SK-N-MC (cell line): Measurements from ENCODE around the gene DLG2.

ENCODE experiments used
- DNase-seq: peaks from one replicate; pipeline ENCODE4 v3.0.0-alpha.2; 2011; ENCODE audit warnings: low read depth, low spot score
- H3K27ac ChIP-seq: fragments of 200-600 bp; sonication (generic); 2 replicates; pipeline ENCODE4 v1.5.1; 2016; ENCODE audit warnings: mixed run types
- H3K36me3 ChIP-seq: fragments of 200-600 bp; sonication (generic); 2 replicates; pipeline ENCODE4 v1.6.1; 2017; ENCODE audit warnings: antibody characterized with exemption, low read length, mixed read lengths; ENCODE audit not compliant: insufficient read depth
- H3K4me3 ChIP-seq: fragments of 200-600 bp; sonication (generic); 2 replicates; pipeline ENCODE4 v1.5.1; 2016
- H3K9ac ChIP-seq: fragments of 200-600 bp; sonication (generic); 2 replicates; pipeline ENCODE4 v1.8.0; 2017; ENCODE audit warnings: mixed run types, mixed read lengths; ENCODE audit not compliant: insufficient read length
- H3K9me3 ChIP-seq: fragments of 200-600 bp; sonication (generic); 2 replicates; pipeline ENCODE4 v1.6.1; 2017; ENCODE audit warnings: low read depth, mild to moderate bottlenecking, antibody characterized with exemption, low read length, moderate library complexity, mixed read lengths
- EZH2 ChIP-seq: fragments of 200-600 bp; sonication (generic); IDR thresholded peaks from one replicate; pipeline ENCODE4 v1.6.1; 2017; ENCODE audit warnings: antibody characterized with exemption
- FOXP2 ChIP-seq: optimal IDR thresholded peaks from 2 replicates; pipeline ENCODE3; 2011; ENCODE audit warnings: mild to moderate bottlenecking, moderate library complexity; ENCODE audit not compliant: insufficient read depth; ENCODE audit errors: extremely low read length, control extremely low read depth
- POLR2AphosphoS5 ChIP-seq: IDR thresholded peaks from 2 replicates; pipeline ENCODE4 v1.6.1; 2012; ENCODE audit warnings: mild to moderate bottlenecking, low read depth, low read length, borderline replicate concordance

DLG2 gene

DNA sequence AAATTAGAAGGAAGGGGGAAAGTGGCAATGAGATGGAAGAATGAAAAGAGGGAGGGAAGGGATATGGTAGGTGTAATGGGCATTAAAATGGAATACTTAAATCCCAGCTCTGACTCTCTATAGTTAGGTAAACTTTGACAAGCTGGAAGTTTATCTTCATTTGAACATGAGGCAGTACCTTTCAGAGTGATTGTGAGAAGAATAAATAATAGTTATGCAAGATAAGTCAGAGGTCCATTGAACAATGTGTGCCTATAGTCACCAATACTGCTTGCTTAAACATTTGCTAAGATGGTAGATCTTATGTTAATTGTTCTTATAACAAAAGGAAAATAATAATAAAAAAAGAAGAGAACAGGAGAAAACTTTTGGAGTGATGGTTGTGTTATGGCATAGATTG, 1795.2 kb downstream of the DLG2 start:
- Histone ChIP-seq H3K4me3 (no peak overlapping the region), H3K27ac (no peak overlapping the region), H3K36me3 (no peaks in the 10 kb centered on the region), H3K9ac (no peak overlapping the region), H3K9me3 (no peaks in the 10 kb centered on the region)
- TF ChIP-seq EZH2 (no peak), POLR2AphosphoS5 (no peak), FOXP2 (no peak)
- DNase-seq: no peak

DNA sequence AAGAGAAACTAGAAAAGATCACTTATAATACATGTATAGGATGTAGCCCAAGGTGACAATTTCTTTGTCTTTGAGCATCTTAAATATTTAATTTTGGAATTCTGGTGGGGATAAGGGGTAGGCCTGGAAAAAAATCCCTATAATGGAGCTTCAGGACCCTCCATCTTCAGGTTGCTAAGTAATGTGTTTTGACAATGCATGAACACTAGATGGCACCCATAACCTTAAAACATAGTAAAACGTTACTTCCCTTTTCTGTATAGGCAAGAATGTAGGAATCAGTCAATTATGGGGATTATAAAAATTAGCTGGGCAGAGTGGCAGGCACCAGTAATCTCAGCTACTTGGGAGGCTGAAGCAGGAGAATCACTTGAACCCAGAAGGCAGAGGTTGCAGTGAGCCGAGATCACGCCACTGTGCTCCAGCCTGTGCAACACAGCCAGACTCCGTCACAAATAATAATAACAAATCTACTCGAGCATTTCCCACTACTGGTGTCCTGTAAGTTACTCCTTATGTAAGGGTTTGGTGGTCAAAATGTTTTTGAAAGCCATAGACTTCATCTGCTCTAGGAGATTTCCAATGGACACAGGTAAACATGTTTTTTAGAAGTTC, 1799.1 kb downstream of the DLG2 start:
- H3K27ac ChIP-seq: no peak overlapping the region
- H3K9ac ChIP-seq: no peak overlapping the region
- H3K36me3 ChIP-seq: no peaks in the 10 kb centered on the region
- H3K4me3 ChIP-seq: no peak overlapping the region
- no peak for TF ChIP-seq FOXP2
- TF ChIP-seq POLR2AphosphoS5: no peak
- no peak for TF ChIP-seq EZH2
- DNase-seq: peak; percentile 66
- H3K9me3 ChIP-seq: no peaks in the 10 kb centered on the region

DNA sequence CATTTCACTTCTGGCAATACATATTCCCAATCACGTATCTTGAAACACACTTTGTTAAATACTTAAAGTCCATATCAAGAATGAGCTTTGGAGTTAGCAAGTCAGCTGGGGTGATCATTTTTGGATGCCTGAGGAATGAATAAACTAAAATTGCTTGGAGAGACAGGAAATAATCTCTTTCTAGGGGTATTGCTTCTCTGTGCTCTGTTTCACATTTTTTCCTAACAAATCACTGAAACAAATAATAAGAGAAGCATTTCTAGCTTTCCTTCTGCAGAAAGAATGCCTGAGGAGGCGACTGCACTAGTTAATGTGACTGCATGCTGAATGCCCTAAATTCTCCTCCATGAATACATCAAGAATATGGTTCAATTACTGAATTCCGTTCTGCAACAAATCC, 1799.6 kb downstream of the DLG2 start:
- H3K9ac ChIP-seq: no peak overlapping the region
- no peak for DNase-seq

DNA sequence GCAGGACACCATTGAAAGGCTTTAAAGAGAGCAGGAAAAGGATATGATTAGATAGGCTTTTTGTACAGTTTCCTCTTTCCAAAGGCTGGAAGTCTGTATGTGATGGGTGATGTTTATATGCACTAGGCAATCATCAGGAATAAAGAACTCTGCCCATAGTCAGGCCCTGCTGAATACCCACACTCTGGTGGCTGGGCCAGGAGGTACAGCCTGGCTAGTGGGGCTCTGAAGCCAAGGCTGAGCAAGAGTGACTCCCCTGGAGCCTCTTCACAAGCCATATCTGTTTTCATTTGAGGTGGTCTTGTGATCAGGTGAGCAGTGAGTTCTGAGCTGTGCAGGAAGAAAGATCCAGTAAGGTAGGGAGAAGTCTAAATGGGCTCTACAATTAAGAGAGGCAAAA, 1801.1 kb downstream of the DLG2 start:
- no peaks in the 10 kb centered on the region for H3K36me3 ChIP-seq
- TF ChIP-seq EZH2 (no peak), POLR2AphosphoS5 (no peak), FOXP2 (no peak)
- DNase-seq: no peak
- no peak overlapping the region for H3K27ac ChIP-seq
- no peak overlapping the region for H3K9ac ChIP-seq
- no peaks in the 10 kb centered on the region for H3K9me3 ChIP-seq
- no peak overlapping the region for H3K4me3 ChIP-seq

More for the DNA sequence above, 1799.6 kb downstream of the DLG2 start:
- TF ChIP-seq EZH2 (no peak), FOXP2 (no peak), POLR2AphosphoS5 (no peak)
- H3K27ac ChIP-seq: no peak overlapping the region
- no peaks in the 10 kb centered on the region for H3K9me3 ChIP-seq
- H3K4me3 ChIP-seq: no peak overlapping the region
- H3K36me3 ChIP-seq: no peaks in the 10 kb centered on the region

DNA sequence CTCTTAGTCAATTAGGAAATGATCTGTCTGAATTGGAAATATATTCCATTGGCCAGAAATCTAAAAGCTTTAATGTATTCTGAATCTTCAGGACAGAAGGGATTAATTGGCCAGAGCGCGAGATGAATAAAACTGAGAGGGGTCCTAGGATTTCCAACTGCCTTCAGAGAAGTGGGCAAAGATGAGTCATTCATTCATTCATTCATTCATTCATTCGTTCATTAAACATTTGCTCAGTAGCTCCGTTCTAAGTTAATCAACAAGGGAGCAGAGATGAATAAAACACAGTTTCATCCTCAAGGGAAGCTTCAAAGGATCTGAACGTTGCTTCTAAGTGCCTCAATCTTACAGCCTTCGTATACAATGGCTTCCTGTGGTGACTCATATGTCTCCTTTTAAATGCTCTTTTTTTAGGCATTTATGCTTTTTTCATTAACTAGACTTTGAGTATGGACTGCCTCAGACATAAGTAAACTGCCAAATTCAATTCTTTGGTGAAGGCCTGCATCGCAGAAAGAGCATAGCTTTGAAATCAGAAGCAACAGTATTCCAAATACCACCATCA, 1803.6 kb downstream of the DLG2 start:
- no peak for TF ChIP-seq POLR2AphosphoS5
- no peak for TF ChIP-seq FOXP2
- no peak for TF ChIP-seq EZH2
- Histone ChIP-seq H3K27ac (no peak overlapping the region), H3K9me3 (no peaks in the 10 kb centered on the region), H3K4me3 (no peak overlapping the region), H3K9ac (no peak overlapping the region), H3K36me3 (no peaks in the 10 kb centered on the region)
- DNase-seq: no peak

DNA sequence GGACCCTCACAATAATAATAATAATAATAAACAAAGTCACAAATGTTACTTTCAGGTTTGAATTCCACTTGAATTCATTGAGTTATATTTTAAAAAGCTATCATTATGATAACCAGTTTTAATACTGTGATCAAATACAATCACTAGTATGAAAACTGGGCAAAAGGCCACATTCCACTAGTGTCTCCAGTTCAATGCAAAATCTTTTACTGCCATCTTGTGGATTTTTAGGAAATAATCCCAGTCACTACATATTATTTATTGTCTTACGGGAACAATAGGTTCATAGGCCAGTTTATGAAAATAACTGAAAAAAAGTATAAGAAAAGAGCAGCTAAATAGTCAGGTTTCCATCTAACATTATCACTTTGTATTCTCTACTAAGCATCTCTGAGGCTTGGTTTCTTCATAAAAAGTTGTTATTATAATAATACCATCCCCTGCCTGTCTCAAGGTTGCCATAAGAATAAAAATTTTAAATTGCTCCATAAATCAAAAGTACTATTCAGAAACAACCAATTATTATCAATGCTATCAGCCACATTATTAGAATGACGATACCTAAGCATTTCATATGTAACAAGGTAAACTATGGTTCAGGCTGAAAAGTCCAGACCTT, 1807.1 kb downstream of the DLG2 start:
- Histone ChIP-seq H3K9me3 (no peaks in the 10 kb centered on the region), H3K4me3 (0 out of 2 replicates have a peak overlapping the region, but pooled peaks have one; percentile 15), H3K9ac (peak overlapping the region; percentile 42), H3K36me3 (no peaks in the 10 kb centered on the region), H3K27ac (peak overlapping the region; percentile 100)
- DNase-seq: peak; percentile 80
- TF ChIP-seq POLR2AphosphoS5 (no peak), FOXP2 (no peak), EZH2 (no peak)

DNA sequence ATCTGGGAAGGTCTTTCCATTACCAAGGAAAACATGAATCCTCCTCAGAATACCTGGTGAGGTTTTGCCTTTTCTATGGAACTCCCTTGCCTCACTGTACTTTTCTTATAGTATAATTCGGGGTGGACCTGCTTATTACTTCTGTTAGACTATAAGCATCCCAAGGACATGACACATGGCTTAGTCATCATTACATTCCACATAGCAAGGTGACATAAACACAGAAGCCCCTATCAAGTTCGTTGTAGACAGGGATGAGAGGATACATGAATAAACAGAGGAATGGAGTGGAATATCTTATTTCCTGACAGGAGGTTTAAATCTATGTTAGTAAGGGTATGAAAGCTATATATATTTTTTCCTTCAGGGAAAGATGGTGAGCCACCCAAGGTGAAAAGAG, 1808.8 kb downstream of the DLG2 start:
- no peak for DNase-seq
- Histone ChIP-seq H3K27ac (peak overlapping the region; percentile 100), H3K4me3 (no peak overlapping the region), H3K36me3 (no peaks in the 10 kb centered on the region), H3K9ac (peak overlapping the region; percentile 48), H3K9me3 (no peaks in the 10 kb centered on the region)
- TF ChIP-seq POLR2AphosphoS5: no peak
- TF ChIP-seq EZH2: no peak
- no peak for TF ChIP-seq FOXP2

DNA sequence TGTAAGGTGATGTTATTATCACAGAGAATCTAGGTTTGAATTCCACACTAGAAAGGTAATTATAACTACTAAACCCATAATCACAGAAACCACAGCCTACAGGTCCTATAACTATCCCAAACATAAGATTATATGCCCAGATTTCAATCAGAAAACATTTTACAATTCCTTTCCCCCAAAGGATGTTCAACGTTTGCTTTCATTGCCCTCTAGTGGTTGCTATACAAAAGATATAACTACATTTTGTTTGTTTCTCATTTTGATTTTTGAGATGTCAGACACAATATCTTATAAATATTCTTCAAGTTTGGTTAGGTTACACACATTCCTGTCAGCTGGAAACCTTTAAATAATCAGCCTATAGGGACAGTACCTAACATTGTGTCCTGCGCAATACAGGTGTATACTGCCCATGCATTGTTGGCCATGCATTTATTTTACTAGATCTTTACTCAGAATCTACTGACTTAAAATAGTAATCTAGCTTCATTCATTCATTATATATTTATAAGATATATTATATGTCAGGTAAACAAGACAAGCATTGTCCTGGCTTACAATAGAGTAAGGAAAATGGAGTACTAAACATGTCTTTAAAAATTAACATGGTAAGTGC, 1810.5 kb downstream of the DLG2 start:
- Histone ChIP-seq H3K27ac (peak overlapping the region; percentile 100), H3K4me3 (peak overlapping the region; percentile 31), H3K36me3 (no peaks in the 10 kb centered on the region), H3K9me3 (no peaks in the 10 kb centered on the region), H3K9ac (peak overlapping the region; percentile 74)
- TF ChIP-seq POLR2AphosphoS5 (no peak), EZH2 (no peak), FOXP2 (no peak)
- DNase-seq: peak; percentile 81

DNA sequence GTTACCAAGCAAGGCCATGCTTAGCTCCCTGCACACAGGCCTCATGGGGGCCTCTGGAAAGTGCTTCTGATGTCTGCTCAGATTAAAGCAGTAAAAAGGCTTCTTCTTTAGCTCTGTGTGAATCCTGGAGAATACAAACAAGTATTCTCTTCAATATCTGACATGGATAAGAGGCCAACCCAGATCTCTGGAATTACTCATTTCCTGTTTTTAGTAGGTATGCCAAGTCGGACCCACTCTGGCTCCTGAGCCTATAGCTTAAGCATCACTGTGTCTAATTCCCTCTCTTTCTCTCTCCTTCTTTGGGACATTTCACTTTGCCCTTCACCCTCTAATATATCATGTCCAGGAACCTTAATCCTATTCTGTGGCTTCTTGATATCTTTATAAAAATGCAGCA, 1811.4 kb downstream of the DLG2 start:
- Histone ChIP-seq H3K9ac (peak overlapping the region; percentile 74), H3K27ac (peak overlapping the region; percentile 100), H3K9me3 (no peaks in the 10 kb centered on the region), H3K36me3 (no peaks in the 10 kb centered on the region), H3K4me3 (peak overlapping the region; percentile 31; the same call in 1 of the 2 replicates)
- TF ChIP-seq POLR2AphosphoS5 (peak; percentile 34; the same call in 1 of the 2 replicates), FOXP2 (no peak), EZH2 (no peak)
- DNase-seq: peak; percentile 89
